Pancreas (tissue), 10 donors: ENCODE measurements around the gene ST6GALNAC3. TPM values are rescaled to one million over a fixed set of nuclear protein-coding genes. Genes with fewer than 3 reads are reported as not detected.

Source experiments
- ATAC-seq, 4 donors: fragments of 200-7000 bp; cut with Tn5 transposase; one replicate each; pipeline versions ENCODE4 v1.8.0 to v1.9.1; 2020; ENCODE audit warnings: mild to moderate bottlenecking in 4 of 4, moderate library complexity in 4 of 4
- DNase-seq, 6 donors: peaks; one replicate each; pipeline ENCODE4 v3.0.0-alpha.2; 2020
- FAIRE-seq: peaks from 2 replicates; lab custom pipeline; 2012; peaks lifted over from hg19 to GRCh38; lab: Jason Lieb, UNC
- H3K27ac ChIP-seq, 4 donors: fragments of 200-600 bp; sonication (generic); 1 replicate in 3 of 4; 2 replicates in 1 of 4; pipeline versions ENCODE4 v1.5.0 to v1.8.0; 2020
- H3K27me3 ChIP-seq, 4 donors: fragments of 200-600 bp; one replicate each; pipeline ENCODE4 v1.8.0; 2021
- H3K36me3 ChIP-seq, 3 donors: fragments of 200-600 bp; sonication (generic) in 1 of 3; one replicate each; pipeline versions ENCODE4 v1.5.0 to v1.8.0; 2020 to 2021
- H3K4me1 ChIP-seq, 3 donors: fragments of 200-600 bp; one replicate each; pipeline ENCODE4 v1.8.0; 2021
- H3K4me3 ChIP-seq, 4 donors: fragments of 200-600 bp; sonication (generic) in 2 of 4; one replicate each; pipeline versions ENCODE4 v1.5.0 to v1.8.0; 2020 to 2021
- H3K9me3 ChIP-seq, 4 donors: fragments of 200-600 bp; one replicate each; pipeline ENCODE4 v1.8.0; 2021
- CTCF ChIP-seq, 4 donors: fragments of 200-600 bp; sonication (generic) in 3 of 4; IDR thresholded peaks; one replicate each; pipeline versions ENCODE4 v1.5.0 to v1.8.0; 2021; ENCODE audit warnings: antibody characterized with exemption in 4 of 4
- WGBS, 2 donors: extraction: QIAGEN DNeasy Blood & Tissue Kit; methylation state at CpG; one replicate each; pipeline ENCODE4 v1.1.7; 2013; 5-methylcytosine and 5-hydroxymethylcytosine counted together
- intact Hi-C, 3 donors: fragments of 100-400 bp; cut with DNase I; formaldehyde crosslinking; loops; one replicate each; pipeline versions ENCODE4 v1.11.1 to v1.14.2; 2022
- polyA plus RNA-seq, 2 donors: library from polyadenylated mRNA; stranded (reverse); fragments of 200-250 nt; gene quantifications; one replicate each; pipeline ENCODE4 v1.2.3, GENCODE V29; 2013
- total RNA-seq, 6 donors: library from RNA; stranded (reverse); fragmentation: NEBNext Ultra II Directional in 4 of 6; extraction: Animal tissue kit (Norgen Biotek cat#: 25700) in 4 of 6; gene quantifications; one replicate each; pipeline versions ENCODE4 v1.2.1 to v1.2.4, GENCODE V29; 2021 to 2023
- donor health status: healthy with polysubstance abuse.
- donor health status: DM: no; HTN: no; CAD: no; lungs with moderate emphysema.
- donor health status: DM: no; HTN: no; CAD: no.
- donor health status: control.
- donor health status: control.
- donor health status: Bipolar disorder and iron deficiency.
- donor health status: DM: yes; HTN: yes; CAD: no.
- donor health status: DM: no; HTN: no; CAD: no.
- donor health status: DM: no; HTN: no; CAD: no.
- donor health status: DM: yes; HTN: yes; CAD: no.

Gene ST6GALNAC3
- total and polyA plus RNA-seq, 8 donors, result 0.35 to 2.0 (median 0.80) TPM

GRCh38 chr1:76098845-76099244 lies 24.3 kb downstream of the ST6GALNAC3 start:
- ATAC-seq (no peak), DNase-seq (no peak), FAIRE-seq (no peak)
- no peaks in the 10 kb centered on the region for H3K4me1 ChIP-seq
- H3K27me3 ChIP-seq, result no peaks in the 10 kb centered on the region
- no peak for TF ChIP-seq CTCF (IDR thresholded peaks at IDR 0.05)
- no peaks in the 10 kb centered on the region for H3K36me3 ChIP-seq
- no peak overlapping the region for H3K27ac ChIP-seq
- intact Hi-C loops, result no loop called here
- H3K9me3 ChIP-seq, result no peaks in the 10 kb centered on the region
- H3K4me3 ChIP-seq, result no peak overlapping the region
- 71 to 82% methylated on average over 3 of the region's 3 CpGs for WGBS, 2 donors

GRCh38 chr1:76101548-76101947 lies 27.0 kb downstream of the ST6GALNAC3 start:
- WGBS, 2 donors, result 50 to 55% methylated on average over 4 of the region's 4 CpGs
- no peak for DNase-seq
- no peak for TF ChIP-seq CTCF (IDR thresholded peaks at IDR 0.05)

GRCh38 chr1:76102046-76102445 lies 27.5 kb downstream of the ST6GALNAC3 start:
- intact Hi-C loops, result no loop called here
- no peak for TF ChIP-seq CTCF (IDR thresholded peaks at IDR 0.05)
- DNase-seq (no peak), ATAC-seq (no peak), FAIRE-seq (no peak)
- H3K4me1 ChIP-seq, result no peaks in the 10 kb centered on the region
- no peaks in the 10 kb centered on the region for H3K36me3 ChIP-seq
- no peak overlapping the region for H3K4me3 ChIP-seq
- H3K9me3 ChIP-seq, result no peaks in the 10 kb centered on the region
- H3K27ac ChIP-seq, result no peak overlapping the region
- H3K27me3 ChIP-seq, result no peaks in the 10 kb centered on the region
- WGBS, 2 donors, result 67 to 94% methylated on average over 1 of the region's 1 CpG

More at GRCh38 chr1:76101548-76101947, 27.0 kb downstream of the ST6GALNAC3 start:
- Histone ChIP-seq H3K4me3 (no peak overlapping the region), H3K27me3 (no peaks in the 10 kb centered on the region), H3K9me3 (no peaks in the 10 kb centered on the region), H3K27ac (no peak overlapping the region), H3K4me1 (no peaks in the 10 kb centered on the region), H3K36me3 (no peaks in the 10 kb centered on the region)
- intact Hi-C loops, result no loop called here
- no peak for ATAC-seq
- no peak for FAIRE-seq

- no peaks in the 10 kb centered on the region for H3K27me3 ChIP-seq
- H3K36me3 ChIP-seq, result no peaks in the 10 kb centered on the region
- no peak for FAIRE-seq
- H3K4me3 ChIP-seq, result no peak overlapping the region
- H3K4me1 ChIP-seq, result no peaks in the 10 kb centered on the region
- intact Hi-C loops, result no loop called here
- H3K9me3 ChIP-seq, result no peaks in the 10 kb centered on the region
- ATAC-seq, result no peak
- no peak for TF ChIP-seq CTCF (IDR thresholded peaks at IDR 0.05)
- DNase-seq, result no peak
- no peak overlapping the region for H3K27ac ChIP-seq
Measured at GRCh38 chr1:76103034-76103433, 28.5 kb downstream of the ST6GALNAC3 start.

- no peak for TF ChIP-seq CTCF (IDR thresholded peaks at IDR 0.05)
- no peak for DNase-seq
- no peak for ATAC-seq
- Histone ChIP-seq H3K27ac (no peak overlapping the region), H3K9me3 (no peaks in the 10 kb centered on the region), H3K27me3 (no peaks in the 10 kb centered on the region), H3K4me1 (no peaks in the 10 kb centered on the region), H3K4me3 (no peak overlapping the region), H3K36me3 (no peaks in the 10 kb centered on the region)
- 55 to 63% methylated on average over 2 of the region's 2 CpGs for WGBS, 2 donors
- intact Hi-C loops, result no loop called here
- no peak for FAIRE-seq
Measured at GRCh38 chr1:76105372-76105771, 30.8 kb downstream of the ST6GALNAC3 start.
